ENCODE results near the gene AMBRA1. TPM values are rescaled to one million over a fixed set of nuclear protein-coding genes. Genes with fewer than 3 reads are reported as not detected.

Gene AMBRA1
- total and polyA plus RNA-seq, 2 of the 8 experiments (the other 6 are each of a cell fraction or from before 2014, with no cell fraction given), result 14.2 to 37.4 TPM

GRCh38 chr11:46616551-46617133 is 22.8 kb upstream of the AMBRA1 start:
- no peaks in the 10 kb centered on the region for H3K9me3 ChIP-seq (ENCODE audit: insufficient read depth in 2 of 2, low read depth in 1 of 2, low read length in 1 of 2)
- H4K5ac ChIP-seq (ENCODE audit: insufficient read length, low read depth, low read length), result peak overlapping the region; percentile 55
- H4K91ac ChIP-seq (replicated peaks; ENCODE audit: insufficient read length, low read length), result no peak overlapping the region
- no peak overlapping the region; the same call in 1 of the 2 replicates for H2BK15ac ChIP-seq (ENCODE audit: low read length)
- H2BK12ac ChIP-seq (ENCODE audit: low read depth, low read length), result no peak overlapping the region
- peaks cover 0 to 32% of the 10 kb centered on the region in 2 experiments; a peak in 3 of 4 replicates for H3K79me2 ChIP-seq (ENCODE audit: control insufficient read depth in 1 of 2, insufficient read depth in 2 of 2, low read length in 2 of 2)
- peak overlapping the region; percentile 62; the same call in 1 of the 2 replicates for H3K18ac ChIP-seq (ENCODE audit: extremely low read depth, low read length)
- WGBS, 2 experiments (ENCODE audit: extremely low coverage in 1 of 2, insufficient coverage in 1 of 2, insufficient read length in 1 of 2, insufficient replicate concordance in 2 of 2, low coverage in 1 of 2, low lambda C conversion rate in 2 of 2, missing lambda C conversion rate in 1 of 2), result 12% methylated on average over 15 of the region's 15 CpGs; no CpG with 5 or more reads in 1 of the 2 experiments
- H4K8ac ChIP-seq (ENCODE audit: extremely low read depth, insufficient read depth, low read length), result peak overlapping the region; percentile 17; the same call in 1 of the 2 replicates
- H3K9ac ChIP-seq (replicated peaks in 1 of 4; ENCODE audit: extremely low read depth in 1 of 4, low read depth in 3 of 4, low read length in 3 of 4), result peak overlapping the region in 3 of 4 experiments; percentile 80 to 100 (median 95); a peak in 6 of 7 replicates
- no peaks in the 10 kb centered on the region; a peak in 1 of 7 replicates for H3K4me1 ChIP-seq (replicated peaks in 1 of 4; ENCODE audit: control insufficient read depth in 3 of 4, insufficient read depth in 4 of 4, low read length in 3 of 4)
- no peak overlapping the region for H2AK5ac ChIP-seq (ENCODE audit: low read depth, low read length)
- H3K23me2 ChIP-seq (ENCODE audit: low read depth, low read length), result no peaks in the 10 kb centered on the region
- H3K79me1 ChIP-seq (ENCODE audit: low read depth, low read length), result peaks cover 5% of the 10 kb centered on the region; the same call in 1 of the 2 replicates
- 0 out of 8 replicates have a peak, but pooled peaks cover 0 to 4% (median 0%) of the 10 kb centered on the region in 4 experiments for H3K36me3 ChIP-seq (ENCODE audit: control insufficient read depth in 2 of 4, insufficient read depth in 4 of 4, low read length in 3 of 4)
- H3K4ac ChIP-seq (replicated peaks; ENCODE audit: insufficient read length, low read depth, low read length), result no peak overlapping the region
- FAIRE-seq (no peak), DNase-seq (ENCODE audit: low read depth in 1 of 2, low spot score in 2 of 2) (no peak)
- H2BK120ac ChIP-seq (replicated peaks; ENCODE audit: low read depth, low read length), result no peak overlapping the region
- ChIA-PET POLR2A (ENCODE audit: partially characterized antibody) (interaction anchor here (0.6 to 0.9 kb wide), 2 partner anchors 9 to 14 kb away, joined by 3 to 4 read pairs; no protein-coding TSS in a partner anchor), CTCF (ENCODE audit: partially characterized antibody) (interaction anchor here (0.7 to 1.6 kb wide), 9 partner anchors 9 to 223 kb away, joined by 3 to 6 read pairs (median 3); no protein-coding TSS in a partner anchor)
- H3K4me2 ChIP-seq (ENCODE audit: insufficient read depth in 1 of 2, low read depth in 2 of 2, low read length in 2 of 2), result peak overlapping the region; percentile 81 to 85
- TF ChIP-seq TCF12 (IDR thresholded peaks at IDR 0.05; ENCODE audit: low read depth, low read length) (no peak), PHF8 (conservative IDR thresholded peaks at IDR 0.05; ENCODE audit: low read depth, low read length) (peak; percentile 25; the same call in 1 of the 2 replicates), YY1 (IDR thresholded peaks at IDR 0.05; ENCODE audit: low read depth, low read length) (no peak), TAF7 (optimal IDR thresholded peaks at IDR 0.05; ENCODE audit: borderline replicate concordance, low read depth, low read length) (no peak), SIN3A (conservative IDR thresholded peaks at IDR 0.05 in 1 of 2, IDR thresholded peaks at IDR 0.05 in 1 of 2; ENCODE audit: low read depth in 1 of 2, low read length in 2 of 2) (peak in 1 of 2 experiments; percentile 45; a peak in 1 of 4 replicates)
- H2AFZ ChIP-seq (ENCODE audit: low read length), result peak overlapping the region; percentile 91
- no peak overlapping the region for H3K23ac ChIP-seq (ENCODE audit: insufficient read length)
- H3K27ac ChIP-seq (ENCODE audit: low read depth, low read length), result peak overlapping the region; percentile 98
- H3K56ac ChIP-seq (replicated peaks; ENCODE audit: insufficient read length, low read depth, low read length), result no peak overlapping the region
- H3K14ac ChIP-seq (ENCODE audit: insufficient read length), result no peak overlapping the region
- H3K27me3 ChIP-seq (replicated peaks in 1 of 4; ENCODE audit: control insufficient read depth in 3 of 4, extremely low read depth in 1 of 4, insufficient read depth in 3 of 4, low read length in 3 of 4), result no peaks in the 10 kb centered on the region
- peak overlapping the region; percentile 99 for H2BK5ac ChIP-seq (ENCODE audit: low read depth, low read length)
- no peak overlapping the region for H2BK20ac ChIP-seq (ENCODE audit: low read length)
- no peaks in the 10 kb centered on the region for H4K20me1 ChIP-seq (replicated peaks in 1 of 2; ENCODE audit: control insufficient read depth in 1 of 2, insufficient read depth in 2 of 2, low read length in 2 of 2)
- peak overlapping the region; percentile 85 to 99 (median 97) for H3K4me3 ChIP-seq (ENCODE audit: extremely low read depth in 1 of 4, insufficient read depth in 2 of 4, low read depth in 3 of 4, low read length in 4 of 4)

Data from H1 (cell line).